K562 (cell line): ENCODE measurements around the gene DNAJC1. TPM values are rescaled to one million over a fixed set of nuclear protein-coding genes. Genes with fewer than 3 reads are reported as not detected.

Source experiments
- ATAC-seq: fragments of 200-7000 bp; cut with Tn5 transposase; 3 replicates; pipeline ENCODE4 v1.9.1; 2020; ENCODE audit warnings: moderate library complexity
- BruUV-seq: library from RNA; stranded (reverse); fragments of 400-500 nt; replicated peaks from 2 replicates; lab custom pipeline; 2021; lab: Mats Ljungman, UMichigan
- CTCF ChIA-PET: fragments of 300-600 bp; formaldehyde crosslinking; extraction: SDS; loops from one replicate; lab custom pipeline; 2021; ENCODE audit warnings: low intra/inter-chr PET ratio; lab: Yijun Ruan, JAX
- POLR2A ChIA-PET: fragments of 300-600, 350-650 bp; sonication (Branson Sonifier 250); formaldehyde crosslinking; extraction: SDS; loops from one replicate; lab custom pipeline; 2021; ENCODE audit warnings: antibody characterized with exemption, inconsistent platforms; lab: Yijun Ruan, JAX
- DNase-seq, 4 experiments: peaks; one replicate each; pipeline versions ENCODE4 v3.0.0 to v3.0.0-alpha.2; 2011 to 2018; ENCODE audit warnings: low spot score in 3 of 4, mixed read lengths in 3 of 4; ENCODE audit errors: extremely low read depth in 1 of 4
- FAIRE-seq: peaks from 2 replicates; lab custom pipeline; 2011; peaks lifted over from hg19 to GRCh38; lab: Jason Lieb, UNC
- H2AFZ ChIP-seq: 2 replicates; pipeline ENCODE4 v1.6.0; 2011; ENCODE audit warnings: low read depth, low read length, control low read depth, inconsistent platforms
- H3K27ac ChIP-seq: fragments of 200-600 bp; 3 replicates; pipeline ENCODE4 v1.8.0; 2011; ENCODE audit warnings: low read depth, mild to moderate bottlenecking, control low read depth, inconsistent platforms, low read length, moderate library complexity, mixed read lengths; ENCODE audit errors: extremely low read depth
- H3K27me3 ChIP-seq, 2 experiments: fragments of 300-600 bp in 1 of 2; 2 replicates in 1 of 2; 3 replicates in 1 of 2; pipeline versions ENCODE4 v1.6.0 to v1.8.0; 2011; ENCODE audit warnings: inconsistent platforms in 2 of 2, low read length in 2 of 2, mild to moderate bottlenecking in 1 of 2, mixed read lengths in 1 of 2, moderate library complexity in 1 of 2; ENCODE audit not compliant: control insufficient read depth in 2 of 2, insufficient read depth in 2 of 2
- H3K36me3 ChIP-seq: fragments of 300-600 bp; 3 replicates; pipeline ENCODE4 v1.8.0; 2011; ENCODE audit warnings: mild to moderate bottlenecking, low read length, inconsistent platforms; ENCODE audit not compliant: control insufficient read depth, insufficient read depth
- H3K4me1 ChIP-seq, 2 experiments: fragments of 200-600 bp in 1 of 2; replicated peaks in 1 of 2; 2 replicates in 1 of 2; 3 replicates in 1 of 2; pipeline versions ENCODE4 v1.5.1 to v1.8.0; 2011; ENCODE audit warnings: inconsistent platforms in 2 of 2, low read length in 2 of 2, mild to moderate bottlenecking in 1 of 2, mixed read lengths in 1 of 2, moderate library complexity in 1 of 2; ENCODE audit not compliant: control insufficient read depth in 2 of 2, insufficient read depth in 2 of 2
- H3K4me2 ChIP-seq: 2 replicates; pipeline ENCODE4 v1.6.1; 2011; ENCODE audit warnings: low read length, control low read depth, inconsistent platforms, mixed read lengths; ENCODE audit not compliant: insufficient read depth
- H3K4me3 ChIP-seq: fragments of 200-600 bp; sonication (generic), shearing (Covaris generic); 2 replicates; pipeline ENCODE4 v1.5.1; 2016; ENCODE audit warnings: control low read depth, inconsistent platforms
- H3K79me2 ChIP-seq: fragments of 200-600 bp; 3 replicates; pipeline ENCODE4 v1.8.0; 2011; ENCODE audit warnings: low read length, inconsistent platforms; ENCODE audit not compliant: control insufficient read depth, insufficient read depth
- H3K9ac ChIP-seq, 2 experiments: 2 replicates each; pipeline versions ENCODE4 v1.6.0 to v1.6.1; 2011; ENCODE audit warnings: low read depth in 2 of 2, low read length in 2 of 2, control low read depth in 1 of 2, inconsistent platforms in 1 of 2, mild to moderate bottlenecking in 1 of 2, mixed read lengths in 1 of 2; ENCODE audit not compliant: insufficient read depth in 1 of 2
- H3K9me1 ChIP-seq: one replicate; pipeline ENCODE4 v1.6.0; 2011; ENCODE audit warnings: inconsistent platforms, mild to moderate bottlenecking, low read length, moderate library complexity; ENCODE audit not compliant: control insufficient read depth, insufficient read depth
- H3K9me3 ChIP-seq: replicated peaks from 2 replicates; pipeline ENCODE4 v1.5.1; 2011; ENCODE audit warnings: low read depth, low read length, inconsistent platforms; ENCODE audit not compliant: control insufficient read depth, insufficient read depth
- H4K20me1 ChIP-seq: replicated peaks from 2 replicates; pipeline ENCODE4 v1.6.1; 2011; ENCODE audit warnings: low read length, inconsistent platforms, mixed read lengths; ENCODE audit not compliant: control insufficient read depth, insufficient read depth
- AFF1 ChIP-seq, 2 experiments: fragments of 450-650 bp; IDR thresholded peaks; 2 replicates each; pipeline ENCODE4 v1.6.1; 2018; ENCODE audit warnings: mild to moderate bottlenecking in 2 of 2, low read depth in 1 of 2; ENCODE audit not compliant: partially characterized antibody in 2 of 2
- FOSL1 ChIP-seq: fragments of 200-800 bp; sonication (Bioruptor generic); conservative IDR thresholded peaks from 2 replicates; pipeline ENCODE4 v1.6.1; 2016; ENCODE audit warnings: missing genetic modification characterization, missing compliant biosample characterization
- FOXA1 ChIP-seq: fragments of 450-650 bp; IDR thresholded peaks from 2 replicates; pipeline ENCODE4 v1.6.1; 2016; ENCODE audit warnings: mild to moderate bottlenecking, borderline replicate concordance
- HEY1 ChIP-seq: fragments of 250-450 bp; sonication (Bioruptor Pico); IDR thresholded peaks from 2 replicates; pipeline ENCODE4 v1.5.0; 2020; ENCODE audit warnings: mild to moderate bottlenecking, moderate library complexity, borderline replicate concordance
- KHSRP ChIP-seq: fragments of 450-650 bp; IDR thresholded peaks from 2 replicates; pipeline ENCODE4 v1.6.1; 2017
- MAFK ChIP-seq: IDR thresholded peaks from 2 replicates; pipeline ENCODE4 v1.6.1; 2011; ENCODE audit warnings: low read length, improper control_type of control experiment
- SMARCE1 ChIP-seq: fragments of 450-650 bp; IDR thresholded peaks from 2 replicates; pipeline ENCODE4 v1.7.1; 2016; ENCODE audit warnings: mild to moderate bottlenecking
- TAL1 ChIP-seq: fragments of 450-650 bp; IDR thresholded peaks from 2 replicates; pipeline ENCODE4 v1.6.1; 2016; ENCODE audit warnings: mild to moderate bottlenecking
- ZFP36 ChIP-seq: fragments of 150-350 bp; IDR thresholded peaks from 2 replicates; pipeline ENCODE4 v1.6.1; 2018; ENCODE audit warnings: low read length, low read depth; ENCODE audit not compliant: partially characterized antibody
- ZNF354B ChIP-seq: fragments of 250-450 bp; sonication (Bioruptor Pico); IDR thresholded peaks from 2 replicates; pipeline ENCODE4 v1.4.0; 2020
- WGBS: fragments of 100-300 bp; shearing (Covaris generic); methylation state at CpG from one replicate; pipeline ENCODE4 v1.1.6; 2016; ENCODE audit warnings: low coverage, mixed read lengths; ENCODE audit not compliant: insufficient coverage; ENCODE audit errors: missing lambda C conversion rate; 5-methylcytosine and 5-hydroxymethylcytosine counted together
- in situ Hi-C: fragments of 300-500 bp; cut with MboI; formaldehyde crosslinking; loops from 4 replicates; pipeline ENCODE4 v1.15.0; 2018; ENCODE audit warnings: inconsistent platforms, mixed read lengths
- intact Hi-C: fragments of 100-400 bp; cut with micrococcal nuclease; formaldehyde crosslinking; loops from 2 replicates; pipeline ENCODE4 v1.14.2; 2022
- polyA plus RNA-seq, 8 experiments: library from polyadenylated mRNA; depleted of rRNA in 4 of 8; stranded (reverse) in 5 of 8; unstranded in 3 of 8; fragments of >200 nt; fragmentation: Nextera tagmentation in 2 of 8; fragmentation: Illumina TruSeq in 1 of 8; extraction: Ambion mirVana in 2 of 8; extraction: Trizol in 1 of 8; gene quantifications; 2 replicates each; pipeline versions ENCODE4 v1.2.1 to v1.2.3, GENCODE V29; 2011 to 2014; ENCODE audit warnings: inconsistent platforms in 1 of 8, missing spikeins in 1 of 8
- total RNA-seq, 7 experiments: library from RNA; depleted of rRNA in 6 of 7; stranded (reverse); fragments of >200 nt in 6 of 7; fragmentation: Illumina TruSeq in 2 of 7; extraction: Trizol in 2 of 7; gene quantifications; 2 replicates each; pipeline versions ENCODE4 v1.2.1 to v1.2.3, GENCODE V29; 2011 to 2021; ENCODE audit warnings: low replicate concordance in 1 of 7

Gene DNAJC1
- total and polyA plus RNA-seq, 9 of the 15 experiments (the other 6 are each of a cell fraction or from before 2014, with no cell fraction given): 5.4 to 77.6 (median 40.3) TPM

- no peak overlapping the region for H2AFZ ChIP-seq
- no peaks in the 10 kb centered on the region for H3K4me1 ChIP-seq
- no peak overlapping the region for H3K4me2 ChIP-seq
- H3K4me3 ChIP-seq: no peak overlapping the region
- TF ChIP-seq ZNF354B (CRISPR knock-in tag): no peak
- no peak for TF ChIP-seq SMARCE1
- TF ChIP-seq MAFK: no peak
- TF ChIP-seq ZFP36: no peak
- TF ChIP-seq, all 486 proteins: peak for 0
- Histone ChIP-seq H3K27ac (no peak overlapping the region), H3K9me1 (no peaks in the 10 kb centered on the region), H3K79me2 (no peaks in the 10 kb centered on the region), H3K36me3 (peaks cover 4% of the 10 kb centered on the region; the same call in 1 of the 3 replicates), H4K20me1 (no peaks in the 10 kb centered on the region), H3K9me3 (no peaks in the 10 kb centered on the region; the same call in 1 of the 2 replicates), H3K27me3 (no peaks in the 10 kb centered on the region), H3K9ac (no peak overlapping the region)
- BruUV-seq: no TSS peak
- ATAC-seq (no peak), DNase-seq (no peak), FAIRE-seq (no peak)
- 100% methylated on average over 3 of the region's 3 CpGs for WGBS
- in situ Hi-C loops (no loop called here), intact Hi-C loops (no loop called here)
- ChIA-PET CTCF (no interaction called here), POLR2A (interaction anchor here (1.2 kb wide), 1 partner anchor 20 kb away, joined by 3 read pairs; no protein-coding TSS in a partner anchor)
These were observed 234.5 kb downstream of the DNAJC1 start for GRCh38 chr10:21769041-21769440.

- FAIRE-seq (no peak), DNase-seq (no peak), ATAC-seq (no peak)
- in situ Hi-C loops: no loop called here
- WGBS: 94% methylated on average over 5 of the region's 5 CpGs
- no TSS peak for BruUV-seq
- intact Hi-C loops: no loop called here
- POLR2A ChIA-PET: no interaction called here
- CTCF ChIA-PET: no interaction called here
- no peak overlapping the region for H3K9ac ChIP-seq
- peaks cover 10% of the 10 kb centered on the region; the same call in 2 of the 3 replicates for H3K36me3 ChIP-seq
- H3K27ac ChIP-seq: no peak overlapping the region
- H3K4me1 ChIP-seq: no peaks in the 10 kb centered on the region
- no peak overlapping the region for H3K4me3 ChIP-seq
- H3K27me3 ChIP-seq: no peaks in the 10 kb centered on the region
- no peak overlapping the region for H3K4me2 ChIP-seq
- H3K9me3 ChIP-seq: no peaks in the 10 kb centered on the region
- H3K79me2 ChIP-seq: no peaks in the 10 kb centered on the region
- H3K9me1 ChIP-seq: no peaks in the 10 kb centered on the region
- H4K20me1 ChIP-seq: no peaks in the 10 kb centered on the region
- no peak overlapping the region for H2AFZ ChIP-seq
- no peak for TF ChIP-seq TAL1
- TF ChIP-seq KHSRP: no peak
- TF ChIP-seq FOSL1 (tag): no peak
- TF ChIP-seq AFF1 (IDR thresholded peaks at IDR 0.05; ENCODE audit: low read depth in 1 of 2, partially characterized antibody in 2 of 2): no peak
- no peak for TF ChIP-seq FOXA1
- TF ChIP-seq HEY1: no peak
These were observed 238.9 kb downstream of the DNAJC1 start for GRCh38 chr10:21764466-21765189.
